Gastroesophageal sphincter (tissue), 4 donors: Measurements from ENCODE around the gene FGF4. TPM values are rescaled to one million over a fixed set of nuclear protein-coding genes. Genes with fewer than 3 reads are reported as not detected.

Experiments used
- ATAC-seq: fragments of 150-250 bp; one replicate; pipeline ENCODE4 v1.9.1; 2016; ENCODE audit warnings: mild to moderate bottlenecking, moderate library complexity
- H3K27ac ChIP-seq, 4 donors: fragments of 200-600 bp; sonication (generic) in 3 of 4; 1 replicate in 3 of 4; 2 replicates in 1 of 4; pipeline ENCODE4 v1.5.1; 2016 to 2019
- H3K27me3 ChIP-seq: fragments of 200-600 bp; sonication (generic); one replicate; pipeline ENCODE4 v1.5.1; 2019
- H3K36me3 ChIP-seq, 2 donors: fragments of 200-600 bp; sonication (generic); one replicate each; pipeline ENCODE4 v1.5.1; 2019; ENCODE audit warnings: control low read depth in 1 of 2
- H3K4me1 ChIP-seq, 3 donors: fragments of 200-600 bp; sonication (generic); 1 replicate in 2 of 3; 2 replicates in 1 of 3; pipeline ENCODE4 v1.5.1; 2016 to 2019; ENCODE audit warnings: control low read depth in 2 of 3
- H3K4me3 ChIP-seq, 2 donors: fragments of 200-600 bp; sonication (generic); one replicate each; pipeline ENCODE4 v1.5.1; 2019; ENCODE audit warnings: mild to moderate bottlenecking in 1 of 2, moderate library complexity in 1 of 2
- H3K9me3 ChIP-seq, 3 donors: fragments of 200-600 bp; sonication (generic); one replicate each; pipeline ENCODE4 v1.5.1; 2017 to 2019; ENCODE audit warnings: control low read depth in 2 of 3
- EP300 ChIP-seq: sonication (generic); formaldehyde crosslinking; IDR thresholded peaks from one replicate; pipeline ENCODE4 v1.6.1; 2017; ENCODE audit warnings: antibody characterized with exemption, mild to moderate bottlenecking
- POLR2A ChIP-seq, 2 donors: fragments of 450-650 bp; IDR thresholded peaks; one replicate each; pipeline ENCODE4 v1.6.1; 2017; ENCODE audit warnings: antibody characterized with exemption in 2 of 2, mild to moderate bottlenecking in 2 of 2, moderate library complexity in 1 of 2
- POLR2AphosphoS5 ChIP-seq: sonication (generic); formaldehyde crosslinking; IDR thresholded peaks from one replicate; pipeline ENCODE4 v1.6.1; 2017; ENCODE audit warnings: antibody characterized with exemption
- WGBS, 2 donors: methylation state at CpG; one replicate each; pipeline ENCODE4 v1.1.5; 2018; ENCODE audit warnings: low coverage in 1 of 2; 5-methylcytosine and 5-hydroxymethylcytosine counted together
- total RNA-seq, 4 donors: library from RNA; depleted of rRNA; stranded (reverse); fragments of >200 nt; gene quantifications; one replicate each; pipeline ENCODE4 v1.1.0, GENCODE V29; 2016
- TF ChIP-seq, protein P1 (sequence below), 4 experiments: fragments of 200-600 bp in 2 of 4; fragments of 450-650 bp in 2 of 4; sonication (generic) in 1 of 4; IDR thresholded peaks; one replicate each; pipeline ENCODE4 v1.5.1; 2017 to 2019; ENCODE audit warnings: antibody characterized with exemption in 4 of 4, mild to moderate bottlenecking in 2 of 4, moderate library complexity in 2 of 4

The FGF4 gene
- total RNA-seq, 4 donors from 2014 or later: not detected

DNA sequence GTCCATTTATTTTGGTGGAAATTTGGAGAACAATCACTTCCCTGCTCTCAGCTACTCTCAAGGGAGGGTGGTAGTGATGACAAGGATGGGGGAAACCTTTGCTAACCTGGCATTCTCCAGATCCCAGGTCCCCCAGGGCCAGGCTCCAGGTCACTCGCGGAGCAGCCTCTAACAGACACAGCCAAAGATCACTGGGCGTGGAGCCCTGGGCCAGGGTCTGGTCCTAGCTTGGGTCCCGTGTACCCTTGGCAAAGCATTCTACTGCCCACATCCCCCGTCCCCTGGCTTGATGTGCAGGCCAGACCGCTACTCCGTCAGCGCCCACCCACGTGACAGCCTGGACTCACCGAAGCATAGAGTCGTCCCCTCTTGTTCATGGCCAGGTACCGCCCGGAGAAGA lies 40.8 kb upstream of the FGF4 start:
- Histone ChIP-seq H3K4me3 (no peak overlapping the region), H3K27ac (no peak overlapping the region), H3K4me1 (peaks cover 0 to 23% (median 0%) of the 10 kb centered on the region in 3 donors), H3K36me3 (no peaks in the 10 kb centered on the region), H3K9me3 (no peaks in the 10 kb centered on the region), H3K27me3 (peaks cover 98% of the 10 kb centered on the region)
- WGBS, 2 donors: 87% methylated on average over 3 of the region's 13 CpGs; no CpG with 5 or more reads in 1 of the 2 donors
- ATAC-seq: no peak
- TF ChIP-seq, protein P1, sequence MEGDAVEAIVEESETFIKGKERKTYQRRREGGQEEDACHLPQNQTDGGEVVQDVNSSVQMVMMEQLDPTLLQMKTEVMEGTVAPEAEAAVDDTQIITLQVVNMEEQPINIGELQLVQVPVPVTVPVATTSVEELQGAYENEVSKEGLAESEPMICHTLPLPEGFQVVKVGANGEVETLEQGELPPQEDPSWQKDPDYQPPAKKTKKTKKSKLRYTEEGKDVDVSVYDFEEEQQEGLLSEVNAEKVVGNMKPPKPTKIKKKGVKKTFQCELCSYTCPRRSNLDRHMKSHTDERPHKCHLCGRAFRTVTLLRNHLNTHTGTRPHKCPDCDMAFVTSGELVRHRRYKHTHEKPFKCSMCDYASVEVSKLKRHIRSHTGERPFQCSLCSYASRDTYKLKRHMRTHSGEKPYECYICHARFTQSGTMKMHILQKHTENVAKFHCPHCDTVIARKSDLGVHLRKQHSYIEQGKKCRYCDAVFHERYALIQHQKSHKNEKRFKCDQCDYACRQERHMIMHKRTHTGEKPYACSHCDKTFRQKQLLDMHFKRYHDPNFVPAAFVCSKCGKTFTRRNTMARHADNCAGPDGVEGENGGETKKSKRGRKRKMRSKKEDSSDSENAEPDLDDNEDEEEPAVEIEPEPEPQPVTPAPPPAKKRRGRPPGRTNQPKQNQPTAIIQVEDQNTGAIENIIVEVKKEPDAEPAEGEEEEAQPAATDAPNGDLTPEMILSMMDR (IDR thresholded peaks at IDR 0.05): no peak
- no peak for TF ChIP-seq POLR2A (IDR thresholded peaks at IDR 0.05)
- TF ChIP-seq EP300: no peak
- TF ChIP-seq POLR2AphosphoS5: no peak

DNA sequence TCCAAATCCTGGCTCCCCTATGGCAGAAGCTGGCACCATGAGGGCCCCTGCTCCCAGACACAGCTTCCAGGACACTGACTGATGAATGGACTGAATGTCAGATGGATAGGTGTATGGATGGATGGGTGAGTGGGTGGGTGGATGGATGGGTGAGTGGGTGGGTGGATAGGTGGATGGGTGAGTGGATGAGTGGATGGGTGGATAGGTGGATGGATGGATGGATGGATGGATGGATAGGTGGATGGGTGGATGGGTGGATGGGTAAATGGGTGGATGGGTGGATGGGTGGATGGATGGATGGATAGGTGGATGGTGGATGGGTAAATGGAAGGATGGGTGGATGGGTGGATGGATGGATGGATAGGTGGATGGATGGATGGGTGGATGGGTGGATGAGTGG lies 39.8 kb upstream of the FGF4 start:
- no peaks in the 10 kb centered on the region for H3K9me3 ChIP-seq
- no peaks in the 10 kb centered on the region for H3K36me3 ChIP-seq
- H3K4me3 ChIP-seq: no peak overlapping the region
- no peak overlapping the region for H3K27ac ChIP-seq
- peaks cover 0 to 23% (median 0%) of the 10 kb centered on the region in 3 donors for H3K4me1 ChIP-seq
- TF ChIP-seq EP300 (no peak), POLR2A (IDR thresholded peaks at IDR 0.05) (no peak), POLR2AphosphoS5 (no peak)
- TF ChIP-seq, protein P1 (IDR thresholded peaks at IDR 0.05): no peak
- H3K27me3 ChIP-seq: peaks cover 98% of the 10 kb centered on the region
- ATAC-seq: no peak

DNA sequence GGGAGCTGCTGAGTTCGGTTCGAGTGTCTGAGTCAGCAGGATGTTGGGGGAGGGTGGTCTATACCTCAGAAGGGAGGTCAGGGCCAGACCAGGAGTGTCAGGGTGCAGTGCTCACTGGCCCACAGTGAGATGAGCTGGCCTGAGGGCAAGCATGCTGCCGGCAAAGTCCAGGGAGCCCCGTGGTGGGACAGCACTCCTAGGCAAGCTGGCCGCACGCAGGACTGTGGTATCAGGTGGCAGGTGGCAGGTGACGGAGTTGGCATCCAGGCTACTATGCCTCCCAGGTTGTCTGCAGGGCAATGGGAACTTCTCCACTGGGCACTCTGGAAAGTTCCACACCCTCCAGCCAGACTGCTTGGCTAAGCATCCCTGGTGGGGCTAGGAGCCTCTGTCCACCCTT lies 39.3 kb upstream of the FGF4 start:
- Histone ChIP-seq H3K4me1 (peaks cover 0 to 23% (median 0%) of the 10 kb centered on the region in 3 donors), H3K9me3 (no peaks in the 10 kb centered on the region), H3K27me3 (peaks cover 96% of the 10 kb centered on the region), H3K27ac (no peak overlapping the region), H3K4me3 (no peak overlapping the region), H3K36me3 (no peaks in the 10 kb centered on the region)
- WGBS, 2 donors: 69 to 100% methylated on average over 2 of the region's 7 CpGs
- no peak for ATAC-seq
- TF ChIP-seq POLR2AphosphoS5 (no peak), POLR2A (IDR thresholded peaks at IDR 0.05) (no peak), EP300 (no peak)
- TF ChIP-seq, protein P1 (IDR thresholded peaks at IDR 0.05): no peak

DNA sequence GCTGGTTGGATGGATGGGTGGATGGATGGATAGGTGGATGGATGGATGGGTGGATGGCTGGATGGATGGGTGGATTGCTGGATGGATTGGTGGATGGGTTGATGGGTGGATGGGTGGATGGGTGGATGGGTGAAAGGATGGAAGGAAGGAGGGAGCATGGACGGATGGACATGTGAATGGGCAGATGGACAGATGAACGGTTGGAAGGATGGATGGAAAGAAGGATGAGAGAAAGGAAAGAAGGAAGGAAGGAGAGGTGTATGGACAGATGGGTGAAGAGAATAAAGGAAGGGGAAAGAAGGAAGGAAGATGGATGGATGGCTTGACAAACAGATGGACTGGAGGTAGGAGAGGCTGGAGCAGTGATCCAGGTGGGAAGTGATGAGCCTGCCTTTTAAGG lies 38.7 kb upstream of the FGF4 start:
- Histone ChIP-seq H3K27me3 (peaks cover 95% of the 10 kb centered on the region), H3K4me1 (peaks cover 0 to 19% (median 0%) of the 10 kb centered on the region in 3 donors), H3K36me3 (no peaks in the 10 kb centered on the region), H3K4me3 (no peak overlapping the region), H3K27ac (no peak overlapping the region), H3K9me3 (no peaks in the 10 kb centered on the region)
- 85 to 100% methylated on average over 1 to 2 of the region's 2 CpGs for WGBS, 2 donors
- TF ChIP-seq, protein P1 (IDR thresholded peaks at IDR 0.05): no peak
- TF ChIP-seq POLR2AphosphoS5 (no peak), EP300 (no peak), POLR2A (IDR thresholded peaks at IDR 0.05) (no peak)
- no peak for ATAC-seq

DNA sequence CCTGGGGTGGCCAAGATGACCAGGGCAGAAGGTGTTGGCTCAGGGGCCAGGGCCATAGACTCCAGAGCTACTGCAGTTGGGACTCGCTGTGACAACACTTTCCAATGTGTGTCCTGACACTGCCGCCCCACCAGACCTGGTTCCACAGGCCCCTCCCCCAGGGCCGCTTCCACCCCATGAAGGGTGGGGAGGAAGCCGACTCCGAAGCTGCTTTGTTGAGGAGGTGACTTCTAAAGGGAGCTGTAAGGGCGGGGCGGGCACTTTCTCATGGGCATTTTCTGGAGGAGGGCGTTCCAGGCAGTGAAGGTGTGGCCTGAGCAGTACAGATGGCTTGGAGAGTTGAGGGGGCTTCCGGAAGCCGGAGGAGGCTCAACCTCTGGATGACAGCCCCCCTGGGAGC lies 37.8 kb upstream of the FGF4 start:
- H3K27me3 ChIP-seq: peaks cover 95% of the 10 kb centered on the region
- ATAC-seq: no peak

More for the DNA sequence above, 37.8 kb upstream of the FGF4 start:
- Histone ChIP-seq H3K4me1 (peaks cover 0 to 10% (median 0%) of the 10 kb centered on the region in 3 donors), H3K4me3 (no peak overlapping the region), H3K36me3 (no peaks in the 10 kb centered on the region), H3K9me3 (no peaks in the 10 kb centered on the region), H3K27ac (no peak overlapping the region)
- TF ChIP-seq POLR2A (IDR thresholded peaks at IDR 0.05) (no peak), EP300 (no peak), POLR2AphosphoS5 (no peak)
- TF ChIP-seq, protein P1 (IDR thresholded peaks at IDR 0.05): no peak
- WGBS, 2 donors: 80% methylated on average over 1 of the region's 10 CpGs; no CpG with 5 or more reads in 1 of the 2 donors
